Stimulated activated memory B cell treated with anti-CD40 and anti-IgM and Interleukin-4, amounts not matched to agents 10 μg/mL and 1 μg/mL and 100 μg/mL, for 72 hours (primary cell): ENCODE data around the gene GANAB.
"Not testable (repeated sequence)": the region's sequence is repeated elsewhere in the genome, so short reads cannot be mapped to it uniquely, and the experiment has no call there.

Experiments
- ATAC-seq: fragments of 150-1000 bp; cut with Tn5 transposase; 2 replicates; pipeline ENCODE4 v1.10.0; 2021
- H3K27ac Mint-ChIP-seq: one replicate; pipeline ENCODE4 v1.8.0; 2022; ENCODE audit warnings: mild to moderate bottlenecking, mixed read lengths
- H3K27me3 Mint-ChIP-seq: one replicate; pipeline ENCODE4 v1.8.0; 2022; ENCODE audit warnings: mixed read lengths
- H3K36me3 Mint-ChIP-seq: one replicate; pipeline ENCODE4 v1.8.0; 2022; ENCODE audit warnings: mixed read lengths
- H3K4me1 Mint-ChIP-seq: one replicate; pipeline ENCODE4 v1.8.0; 2022; ENCODE audit warnings: mixed read lengths
- H3K4me3 Mint-ChIP-seq: one replicate; pipeline ENCODE4 v1.8.0; 2022; ENCODE audit warnings: mild to moderate bottlenecking, moderate library complexity, mixed read lengths
- H3K9me3 Mint-ChIP-seq: one replicate; pipeline ENCODE4 v1.8.0; 2022; ENCODE audit warnings: mixed read lengths

GANAB gene

GRCh38 chr11:62645946-62646824 is at the start of gene GANAB:
GANAB (minus strand) TSS chr11:62646613; CDS start chr11:62646599, 14 bp downstream.
- Mint-ChIP-seq H3K27me3 (no peaks in the 10 kb centered on the region), H3K27ac (peak within 1 kb of the TSS; percentile 93), H3K9me3 (no peaks in the 10 kb centered on the region), H3K36me3 (peaks cover 5% of the 10 kb centered on the region), H3K4me1 (peaks cover 44% of the 10 kb centered on the region), H3K4me3 (peak within 1 kb of the TSS; percentile 98)
- peak; percentile 99 for ATAC-seq

- H3K4me3 Mint-ChIP-seq, result no peak overlapping the region
- H3K4me1 Mint-ChIP-seq, result peaks cover 10% of the 10 kb centered on the region
- H3K27ac Mint-ChIP-seq, result peak overlapping the region; percentile 56
- no peaks in the 10 kb centered on the region for H3K9me3 Mint-ChIP-seq
- ATAC-seq, result peak; percentile 76
- H3K27me3 Mint-ChIP-seq, result no peaks in the 10 kb centered on the region
- peaks cover 33% of the 10 kb centered on the region for H3K36me3 Mint-ChIP-seq
Observed at GRCh38 chr11:62694455-62695167, 48.2 kb upstream of the GANAB start.

- H3K4me3 Mint-ChIP-seq, H3K4me1 Mint-ChIP-seq: not testable (repeated sequence)
- H3K36me3 Mint-ChIP-seq, result peaks cover 34% of the 10 kb centered on the region
Observed at GRCh38 chr11:62693624-62694023, 47.2 kb upstream of the GANAB start.

DNA sequence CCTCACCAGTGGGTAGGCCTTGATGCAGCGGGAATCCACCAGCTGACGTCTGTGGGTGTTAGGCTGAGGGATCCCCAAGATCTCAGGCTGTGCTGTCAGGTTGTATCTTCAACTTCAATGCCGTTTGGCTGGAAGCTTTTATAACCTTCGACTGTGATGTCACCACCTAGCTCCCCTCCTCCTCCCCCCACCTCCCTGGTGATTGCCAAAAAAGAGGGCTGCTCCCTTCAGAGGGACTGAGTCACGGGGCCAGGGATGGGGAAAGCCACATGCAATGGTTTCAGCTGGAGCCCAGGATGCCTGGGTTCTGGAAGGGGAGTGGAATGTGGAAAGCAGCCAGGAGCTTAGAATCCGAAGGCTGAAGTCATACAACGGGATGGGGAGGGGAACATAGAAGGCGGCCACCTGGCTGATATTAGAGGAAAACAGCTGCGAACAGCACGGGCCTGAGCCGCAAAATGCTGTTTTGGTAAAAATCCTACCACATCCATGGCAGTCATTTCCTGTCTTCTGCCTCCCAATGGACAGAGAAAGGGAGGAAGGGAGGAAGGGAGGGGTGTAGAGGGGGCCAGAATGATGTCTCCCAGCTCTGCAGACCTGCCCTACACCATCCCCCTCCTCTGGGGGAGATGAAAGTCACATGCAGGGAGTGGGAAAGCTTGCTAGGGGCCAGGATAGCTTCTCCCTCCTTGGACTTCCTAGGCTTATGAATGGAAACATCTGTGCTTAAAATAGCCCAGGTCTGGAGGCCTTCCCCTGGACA is 43.2 kb upstream of the GANAB start, which contains the start of gene LRRN4CL:
Gene LRRN4CL, minus strand, starts transcription at position 110 of the 763 bp plus-strand sequence. CDS start 1,022 bp downstream, outside the sequence.
- Mint-ChIP-seq H3K4me1 (peaks cover 3% of the 10 kb centered on the region), H3K27ac (no peak within 1 kb of the TSS), H3K9me3 (no peaks in the 10 kb centered on the region), H3K27me3 (peaks cover 9% of the 10 kb centered on the region), H3K4me3 (no peak within 1 kb of the TSS), H3K36me3 (peaks cover 30% of the 10 kb centered on the region)
- ATAC-seq, result no peak

More at GRCh38 chr11:62693624-62694023, 47.2 kb upstream of the GANAB start:
- H3K27ac Mint-ChIP-seq, H3K27me3 Mint-ChIP-seq, ATAC-seq, H3K9me3 Mint-ChIP-seq: not testable (repeated sequence)

DNA sequence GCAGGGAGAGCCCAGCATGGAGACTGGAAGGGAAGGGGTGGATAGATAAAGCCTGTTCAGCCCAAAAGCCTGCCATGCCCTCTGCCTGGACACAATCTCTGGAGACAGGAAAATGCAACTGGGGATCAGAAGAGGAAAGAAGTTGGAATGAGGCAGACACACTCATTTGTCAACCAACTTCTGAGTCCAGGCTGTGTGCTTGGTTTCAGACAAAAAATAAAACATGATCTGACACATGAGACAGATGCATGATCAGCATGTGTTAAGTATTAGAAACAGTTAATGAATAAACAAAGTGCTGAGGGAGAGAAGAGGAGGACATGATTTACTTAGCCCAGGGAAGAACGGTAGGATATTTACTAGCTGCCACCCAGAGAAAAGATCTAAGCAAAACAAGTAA is 42.1 kb upstream of the GANAB start:
- H3K4me3 Mint-ChIP-seq, result no peak overlapping the region
- H3K4me1 Mint-ChIP-seq, result no peaks in the 10 kb centered on the region
- no peak for ATAC-seq
- H3K27me3 Mint-ChIP-seq, result peaks cover 9% of the 10 kb centered on the region
- no peaks in the 10 kb centered on the region for H3K9me3 Mint-ChIP-seq
- H3K27ac Mint-ChIP-seq, result no peak overlapping the region
- H3K36me3 Mint-ChIP-seq, result peaks cover 27% of the 10 kb centered on the region

GRCh38 chr11:62687508-62688396 is 41.3 kb upstream of the GANAB start:
- peaks cover 9% of the 10 kb centered on the region for H3K27me3 Mint-ChIP-seq
- H3K27ac Mint-ChIP-seq, result no peak overlapping the region
- H3K9me3 Mint-ChIP-seq, result no peaks in the 10 kb centered on the region
- ATAC-seq, result peak; percentile 27
- H3K4me3 Mint-ChIP-seq, result no peak overlapping the region
- peaks cover 23% of the 10 kb centered on the region for H3K36me3 Mint-ChIP-seq
- no peaks in the 10 kb centered on the region for H3K4me1 Mint-ChIP-seq

- Mint-ChIP-seq H3K9me3 (no peaks in the 10 kb centered on the region), H3K36me3 (peaks cover 7% of the 10 kb centered on the region), H3K4me3 (no peak overlapping the region), H3K27me3 (no peaks in the 10 kb centered on the region), H3K27ac (no peak overlapping the region), H3K4me1 (peaks cover 25% of the 10 kb centered on the region)
- no peak for ATAC-seq
Observed at GRCh38 chr11:62682518-62682917, 36.1 kb upstream of the GANAB start.

- Mint-ChIP-seq H3K9me3 (no peaks in the 10 kb centered on the region), H3K27me3 (no peaks in the 10 kb centered on the region), H3K36me3 (peaks cover 23% of the 10 kb centered on the region), H3K27ac (peak overlapping the region; percentile 71), H3K4me3 (no peak overlapping the region), H3K4me1 (peaks cover 40% of the 10 kb centered on the region)
- ATAC-seq, result peak; percentile 82
Observed at GRCh38 chr11:62680825-62681240, 34.4 kb upstream of the GANAB start.

DNA sequence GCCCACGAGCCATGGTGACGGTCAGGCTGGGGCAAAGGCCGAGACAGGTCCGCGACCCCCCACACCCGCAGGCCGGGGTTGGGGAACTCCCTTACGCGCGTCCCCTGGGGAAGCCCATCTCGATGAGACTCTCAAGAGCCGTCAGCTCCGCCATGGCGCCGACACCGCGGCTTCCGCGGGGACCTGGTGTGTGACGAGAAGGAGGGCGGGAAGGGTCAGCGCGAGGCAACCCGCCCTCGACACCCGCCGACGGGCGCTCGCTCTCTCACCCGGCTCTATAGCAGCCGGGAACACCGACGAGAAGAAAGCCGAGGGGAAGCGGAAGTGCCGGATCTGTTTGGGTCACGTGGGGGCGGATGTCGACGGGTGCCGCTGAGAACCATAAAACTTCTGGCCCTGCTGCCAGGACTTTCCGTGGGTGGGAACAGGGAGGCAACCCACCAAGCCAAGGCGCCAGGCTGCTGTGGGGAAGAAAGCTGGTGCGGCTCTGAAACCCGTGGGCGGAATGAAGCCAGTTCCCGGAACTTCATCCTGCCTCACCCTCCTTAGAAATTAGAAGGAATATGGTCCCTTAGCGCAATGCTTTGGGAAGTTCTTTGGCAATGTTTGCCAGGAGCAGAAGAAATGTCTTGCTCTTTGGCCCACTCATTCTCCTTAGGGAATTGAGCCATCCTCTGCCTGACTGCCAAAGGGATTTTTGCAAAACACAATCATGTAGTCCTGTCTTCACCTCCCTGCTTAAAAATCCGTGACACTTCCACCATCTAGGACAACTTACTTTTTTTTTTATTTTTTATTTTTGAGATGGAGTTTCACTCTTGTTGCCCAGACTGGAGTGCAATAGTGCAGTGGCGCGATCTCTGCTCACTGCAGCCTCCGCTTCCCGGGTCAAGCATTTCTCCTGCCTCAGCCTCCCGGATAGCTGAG is 32.6 kb upstream of the GANAB start, which contains the start of gene UBXN1:
Gene UBXN1, minus strand, starts transcription at position 304 of the 927 bp plus-strand sequence. Its CDS starts 150 bp downstream, at position 154.
- H3K9me3 Mint-ChIP-seq, result no peaks in the 10 kb centered on the region
- H3K4me1 Mint-ChIP-seq, result peaks cover 47% of the 10 kb centered on the region
- H3K27me3 Mint-ChIP-seq, result no peaks in the 10 kb centered on the region
- H3K36me3 Mint-ChIP-seq, result peaks cover 29% of the 10 kb centered on the region
- peak; percentile 90 for ATAC-seq
- H3K4me3 Mint-ChIP-seq, result peak within 1 kb of the TSS; percentile 81
- H3K27ac Mint-ChIP-seq, result peak within 1 kb of the TSS; percentile 96

- H3K9me3 Mint-ChIP-seq, result no peaks in the 10 kb centered on the region
- peaks cover 47% of the 10 kb centered on the region for H3K4me1 Mint-ChIP-seq
- peaks cover 29% of the 10 kb centered on the region for H3K36me3 Mint-ChIP-seq
- peak overlapping the region; percentile 81 for H3K4me3 Mint-ChIP-seq
- ATAC-seq, result peak; percentile 3
- H3K27me3 Mint-ChIP-seq, result no peaks in the 10 kb centered on the region
- H3K27ac Mint-ChIP-seq, result peak overlapping the region; percentile 96
Observed at GRCh38 chr11:62678433-62678769, 32.0 kb upstream of the GANAB start.

GRCh38 chr11:62677714-62678113 is 31.3 kb upstream of the GANAB start:
- H3K27ac Mint-ChIP-seq, result peak overlapping the region; percentile 96
- no peaks in the 10 kb centered on the region for H3K9me3 Mint-ChIP-seq
- peak overlapping the region; percentile 81 for H3K4me3 Mint-ChIP-seq
- peaks cover 51% of the 10 kb centered on the region for H3K4me1 Mint-ChIP-seq
- no peak for ATAC-seq
- H3K36me3 Mint-ChIP-seq, result peaks cover 29% of the 10 kb centered on the region
- no peaks in the 10 kb centered on the region for H3K27me3 Mint-ChIP-seq

DNA sequence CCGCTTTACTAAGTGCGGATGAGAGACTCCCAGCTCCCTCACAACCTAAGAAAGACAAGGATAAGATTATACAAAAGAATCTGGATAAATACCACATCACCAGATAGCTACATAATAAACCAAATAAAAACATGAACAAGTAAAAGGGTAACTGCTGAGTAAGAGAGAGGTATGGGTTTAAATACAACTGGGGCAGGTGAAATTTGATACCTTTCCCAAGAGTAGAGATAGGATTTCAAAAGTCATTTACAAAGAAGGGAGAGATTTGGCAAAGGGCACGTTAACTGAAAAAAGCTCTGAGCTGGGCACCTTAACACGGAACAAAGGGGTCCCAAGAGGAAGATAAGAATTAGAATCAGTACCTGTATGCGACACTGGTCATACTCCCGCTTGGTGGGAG is 30.7 kb upstream of the GANAB start:
- ATAC-seq, result no peak
- Mint-ChIP-seq H3K27me3 (no peaks in the 10 kb centered on the region), H3K4me1 (peaks cover 56% of the 10 kb centered on the region), H3K36me3 (peaks cover 29% of the 10 kb centered on the region), H3K9me3 (no peaks in the 10 kb centered on the region), H3K27ac (peak overlapping the region; percentile 55), H3K4me3 (peak overlapping the region; percentile 25)

- Mint-ChIP-seq H3K36me3 (peaks cover 29% of the 10 kb centered on the region), H3K4me1 (peaks cover 56% of the 10 kb centered on the region), H3K27ac (peak overlapping the region; percentile 55), H3K9me3 (no peaks in the 10 kb centered on the region), H3K27me3 (no peaks in the 10 kb centered on the region), H3K4me3 (peak overlapping the region; percentile 25)
- ATAC-seq, result no peak
Observed at GRCh38 chr11:62676698-62677097, 30.3 kb upstream of the GANAB start.
